B cell (primary cell): ENCODE measurements around the gene KCNJ4. TPM values are rescaled to one million over a fixed set of nuclear protein-coding genes. Genes with fewer than 3 reads are reported as not detected.

ENCODE experiments used
- ATAC-seq: fragments of 200-7000 bp; cut with Tn5 transposase; one replicate; pipeline ENCODE4 v1.10.0; 2021; ENCODE audit warnings: low read depth, mild to moderate bottlenecking, moderate number of reproducible peaks, moderate library complexity
- CTCF ChIA-PET: fragments of 350-600 bp; sonication (Branson Sonifier 250); formaldehyde crosslinking; loops from one replicate; lab custom pipeline; 2021; ENCODE audit warnings: antibody characterized with exemption, inconsistent platforms; lab: Charles Lee
- POLR2A ChIA-PET: fragments of 350-600 bp; sonication (Branson Sonifier 250); formaldehyde crosslinking; loops from one replicate; lab custom pipeline; 2021; ENCODE audit warnings: antibody characterized with exemption; lab: Charles Lee
- DNase-seq: peaks from one replicate; pipeline ENCODE4 v3.0.0; 2013
- H2AFZ ChIP-seq: 2 replicates; pipeline ENCODE4 v1.6.1; 2012; ENCODE audit warnings: mild to moderate bottlenecking, low read depth, low read length; ENCODE audit not compliant: insufficient read depth, poor library complexity, severe bottlenecking
- H3K27ac ChIP-seq, 2 donors: 1 replicate in 1 of 2; 2 replicates in 1 of 2; pipeline ENCODE4 v1.5.1; 2012 to 2013; ENCODE audit warnings: low read length in 2 of 2, mild to moderate bottlenecking in 2 of 2, moderate library complexity in 1 of 2
- H3K27me3 ChIP-seq, 4 experiments: fragments of 200-600 bp in 1 of 4; sonication (generic) in 1 of 4; replicated peaks in 1 of 4; 1 replicate in 2 of 4; 2 replicates in 2 of 4; pipeline versions ENCODE4 v1.6.1 to v1.7.0; 2013 to 2016; ENCODE audit warnings: low read length in 3 of 4, mild to moderate bottlenecking in 2 of 4, mixed read lengths in 1 of 4, moderate library complexity in 1 of 4; ENCODE audit not compliant: insufficient read depth in 4 of 4, control insufficient read depth in 3 of 4; ENCODE audit errors: control extremely low read depth in 1 of 4
- H3K36me3 ChIP-seq, 2 experiments: replicated peaks in 1 of 2; 1 replicate in 1 of 2; 2 replicates in 1 of 2; pipeline versions ENCODE4 v1.6.1 to v1.7.1; 2013; ENCODE audit warnings: low read length in 1 of 2; ENCODE audit not compliant: insufficient read depth in 2 of 2, control insufficient read depth in 1 of 2; ENCODE audit errors: control extremely low read depth in 1 of 2, extremely low read depth in 1 of 2
- H3K4me1 ChIP-seq, 2 donors: fragments of 200-600 bp in 1 of 2; sonication (generic) in 1 of 2; 1 replicate in 1 of 2; 2 replicates in 1 of 2; pipeline versions ENCODE4 v1.5.1 to v1.6.1; 2013 to 2017; ENCODE audit warnings: low read length in 2 of 2; ENCODE audit not compliant: control insufficient read depth in 2 of 2, insufficient read depth in 2 of 2
- H3K4me2 ChIP-seq: replicated peaks from 2 replicates; pipeline ENCODE3; 2012; ENCODE audit warnings: mild to moderate bottlenecking, low read depth, low read length; ENCODE audit not compliant: poor library complexity, severe bottlenecking
- H3K4me3 ChIP-seq, 5 experiments: fragments of 200-600 bp in 1 of 5; sonication (generic) in 1 of 5; 1 replicate in 3 of 5; 2 replicates in 2 of 5; pipeline versions ENCODE4 v1.5.1 to v1.7.0; 2011 to 2016; ENCODE audit warnings: low read length in 4 of 5, mild to moderate bottlenecking in 4 of 5, low read depth in 2 of 5, control low read depth in 1 of 5, moderate library complexity in 1 of 5; ENCODE audit not compliant: insufficient read depth in 1 of 5; ENCODE audit errors: control extremely low read depth in 1 of 5, extremely low read depth in 1 of 5
- H3K79me2 ChIP-seq: fragments of 200-600 bp; sonication (generic); one replicate; pipeline ENCODE4 v1.6.0; 2016; ENCODE audit warnings: low read length; ENCODE audit not compliant: control insufficient read depth, insufficient read depth
- H3K9ac ChIP-seq: fragments of 200-600 bp; sonication (generic); 2 replicates; pipeline ENCODE4 v1.6.1; 2017; ENCODE audit warnings: mild to moderate bottlenecking, low read length, moderate library complexity
- H3K9me3 ChIP-seq, 3 donors: one replicate each; pipeline versions ENCODE4 v1.6.1 to v1.7.1; 2013; ENCODE audit warnings: low read length in 2 of 3; ENCODE audit not compliant: control insufficient read depth in 2 of 3, insufficient read depth in 1 of 3; ENCODE audit errors: control extremely low read depth in 1 of 3
- H4K20me1 ChIP-seq: 2 replicates; pipeline ENCODE4 v1.6.0; 2012; ENCODE audit warnings: mild to moderate bottlenecking, low read length; ENCODE audit not compliant: insufficient read depth, control insufficient read depth, poor library complexity, severe bottlenecking
- H3K27ac Mint-ChIP-seq: one replicate; pipeline ENCODE4 v1.8.0; 2021; ENCODE audit warnings: mixed read lengths
- H3K27me3 Mint-ChIP-seq: one replicate; pipeline ENCODE4 v1.8.0; 2021; ENCODE audit warnings: mixed read lengths
- H3K4me1 Mint-ChIP-seq: one replicate; pipeline ENCODE4 v1.8.0; 2021; ENCODE audit warnings: mixed read lengths
- H3K4me3 Mint-ChIP-seq: one replicate; pipeline ENCODE4 v1.8.0; 2021; ENCODE audit warnings: mixed read lengths
- H3K9me3 Mint-ChIP-seq: one replicate; pipeline ENCODE4 v1.8.0; 2022; ENCODE audit warnings: mixed read lengths; ENCODE audit not compliant: insufficient read depth
- EZH2 ChIP-seq: IDR thresholded peaks from 2 replicates; pipeline ENCODE4 v1.6.1; 2012; ENCODE audit warnings: borderline replicate concordance, low read depth, mild to moderate bottlenecking, moderate library complexity, low read length; ENCODE audit not compliant: insufficient read depth, poor library complexity, severe bottlenecking
- WGBS: methylation state at CpG from one replicate; pipeline ENCODE4 v1.1.5; 2013; ENCODE audit warnings: missing lambda C conversion rate; ENCODE audit not compliant: insufficient coverage; 5-methylcytosine and 5-hydroxymethylcytosine counted together
- intact Hi-C: fragments of 100-400 bp; cut with micrococcal nuclease; formaldehyde crosslinking; loops from one replicate; pipeline ENCODE4 v1.10.0; 2022
- polyA plus RNA-seq: library from polyadenylated mRNA; depleted of rRNA; stranded (reverse); fragments of >200 nt; gene quantifications from 2 replicates; pipeline ENCODE4 v1.2.3, GENCODE V29; 2012
- total RNA-seq, 2 donors: library from RNA; stranded (reverse); fragments of 120-200 nt in 1 of 2; gene quantifications; 1 replicate in 1 of 2; 2 replicates in 1 of 2; pipeline versions ENCODE4 v1.2.3 to v1.2.4, GENCODE V29; 2013 to 2022
- TF ChIP-seq, protein P1 (sequence below): fragments of 200-600 bp; IDR thresholded peaks from one replicate; pipeline ENCODE4 v1.8.0; 2022; ENCODE audit warnings: antibody characterized with exemption, mild to moderate bottlenecking

The KCNJ4 gene
- total and polyA plus RNA-seq, 2 donors (not counting 1 experiment from before 2014, with no cell fraction given), result not detected

GRCh38 chr22:38489561-38490145 lies 34.7 kb upstream of the KCNJ4 start:
- H3K27me3 ChIP-seq, result no peaks in the 10 kb centered on the region
- Mint-ChIP-seq H3K9me3 (no peaks in the 10 kb centered on the region), H3K4me3 (no peak overlapping the region), H3K27ac (no peak overlapping the region), H3K4me1 (peaks cover 2% of the 10 kb centered on the region), H3K27me3 (no peaks in the 10 kb centered on the region)
- H2AFZ ChIP-seq, result no peak overlapping the region
- ATAC-seq, result no peak
- TF ChIP-seq, protein P1, sequence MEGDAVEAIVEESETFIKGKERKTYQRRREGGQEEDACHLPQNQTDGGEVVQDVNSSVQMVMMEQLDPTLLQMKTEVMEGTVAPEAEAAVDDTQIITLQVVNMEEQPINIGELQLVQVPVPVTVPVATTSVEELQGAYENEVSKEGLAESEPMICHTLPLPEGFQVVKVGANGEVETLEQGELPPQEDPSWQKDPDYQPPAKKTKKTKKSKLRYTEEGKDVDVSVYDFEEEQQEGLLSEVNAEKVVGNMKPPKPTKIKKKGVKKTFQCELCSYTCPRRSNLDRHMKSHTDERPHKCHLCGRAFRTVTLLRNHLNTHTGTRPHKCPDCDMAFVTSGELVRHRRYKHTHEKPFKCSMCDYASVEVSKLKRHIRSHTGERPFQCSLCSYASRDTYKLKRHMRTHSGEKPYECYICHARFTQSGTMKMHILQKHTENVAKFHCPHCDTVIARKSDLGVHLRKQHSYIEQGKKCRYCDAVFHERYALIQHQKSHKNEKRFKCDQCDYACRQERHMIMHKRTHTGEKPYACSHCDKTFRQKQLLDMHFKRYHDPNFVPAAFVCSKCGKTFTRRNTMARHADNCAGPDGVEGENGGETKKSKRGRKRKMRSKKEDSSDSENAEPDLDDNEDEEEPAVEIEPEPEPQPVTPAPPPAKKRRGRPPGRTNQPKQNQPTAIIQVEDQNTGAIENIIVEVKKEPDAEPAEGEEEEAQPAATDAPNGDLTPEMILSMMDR, result no peak
- no peak for TF ChIP-seq EZH2
- H3K36me3 ChIP-seq, result peaks cover 2 to 92% of the 10 kb centered on the region in 2 experiments
- no peaks in the 10 kb centered on the region for H3K4me1 ChIP-seq
- intact Hi-C loops, result no loop called here
- DNase-seq, result no peak
- H3K27ac ChIP-seq, result no peak overlapping the region
- WGBS, result 88% methylated on average over 1 of the region's 7 CpGs
- no peaks in the 10 kb centered on the region for H3K9me3 ChIP-seq
- ChIA-PET CTCF (interaction anchor here (1.0 to 1.2 kb wide), 2 partner anchors 9 to 84 kb away, joined by 3 read pairs; no protein-coding TSS in a partner anchor), POLR2A (interaction anchor here (1.1 kb wide), 1 partner anchor 9 kb away, joined by 3 read pairs; no protein-coding TSS in a partner anchor)
- H4K20me1 ChIP-seq, result peaks cover 61% of the 10 kb centered on the region
- no peak overlapping the region for H3K4me2 ChIP-seq
- H3K9ac ChIP-seq, result no peak overlapping the region
- H3K4me3 ChIP-seq, result no peak overlapping the region
- peaks cover 21% of the 10 kb centered on the region for H3K79me2 ChIP-seq

DNA sequence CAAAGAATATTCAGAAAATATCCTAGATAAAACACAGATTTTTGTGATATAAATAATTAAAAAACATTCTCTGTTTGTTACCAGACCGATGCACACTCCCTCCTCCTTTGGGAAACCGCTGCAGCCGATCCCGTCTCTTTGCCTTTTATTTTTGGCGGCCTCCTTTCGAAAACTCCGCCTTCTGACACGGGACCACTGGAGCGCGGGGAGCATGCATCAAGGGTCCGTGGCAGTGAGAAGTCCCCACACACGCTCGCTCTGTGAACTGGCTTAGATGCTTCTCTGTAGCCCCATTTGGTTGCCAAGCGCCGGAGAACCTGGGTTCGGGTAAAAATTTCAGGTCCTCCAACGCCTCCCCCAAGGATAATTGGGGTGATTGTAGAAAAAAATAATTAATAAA lies 34.1 kb upstream of the KCNJ4 start:
- H3K4me3 Mint-ChIP-seq, result no peak overlapping the region
- POLR2A ChIA-PET, result no interaction called here
- ATAC-seq, result no peak

More for the DNA sequence above, 34.1 kb upstream of the KCNJ4 start:
- Mint-ChIP-seq H3K27me3 (no peaks in the 10 kb centered on the region), H3K27ac (no peak overlapping the region), H3K9me3 (no peaks in the 10 kb centered on the region), H3K4me1 (peaks cover 5% of the 10 kb centered on the region)
- 93% methylated on average over 11 of the region's 17 CpGs for WGBS
- Histone ChIP-seq H3K4me1 (no peaks in the 10 kb centered on the region), H3K9me3 (no peaks in the 10 kb centered on the region), H3K4me3 (no peak overlapping the region), H3K79me2 (peaks cover 18% of the 10 kb centered on the region), H3K36me3 (peaks cover 2 to 92% of the 10 kb centered on the region in 2 experiments), H3K9ac (no peak overlapping the region), H3K27ac (no peak overlapping the region), H3K4me2 (no peak overlapping the region), H3K27me3 (no peaks in the 10 kb centered on the region), H2AFZ (no peak overlapping the region), H4K20me1 (peaks cover 59% of the 10 kb centered on the region)
- intact Hi-C loops, result no loop called here
- DNase-seq, result no peak
- CTCF ChIA-PET, result no interaction called here
- TF ChIP-seq, protein P1, result no peak
